ENCODE measurements around the gene TAS1R1.

The TAS1R1 gene

GRCh38 chr1:6554907-6555778, at the start of gene TAS1R1:
Gene TAS1R1, plus strand, starts transcription at chr1:6555307. Its CDS starts 67 bp downstream, at chr1:6555374.
- peak within 1 kb of the TSS; percentile 40 to 96 (median 92) for H3K27ac ChIP-seq
- H3K4me3 ChIP-seq, result peak within 1 kb of the TSS; percentile 93 to 100 (median 98)

- no peak overlapping the region for H3K4me3 ChIP-seq
Measured at GRCh38 chr1:6505367-6506209, 49.5 kb upstream of the TAS1R1 start.

GRCh38 chr1:6506210-6507036, 48.7 kb upstream of the TAS1R1 start:
- Histone ChIP-seq H3K27ac (no peak overlapping the region), H3K4me3 (no peak overlapping the region)

More at GRCh38 chr1:6505367-6506209, 49.5 kb upstream of the TAS1R1 start:
- H3K27ac ChIP-seq, result no peak overlapping the region

- Histone ChIP-seq H3K27ac (no peak overlapping the region), H3K4me3 (no peak overlapping the region)
Measured at GRCh38 chr1:6507037-6507428, 48.1 kb upstream of the TAS1R1 start.

- H3K4me3 ChIP-seq, result no peak overlapping the region
- peak overlapping the region in 1 of 21 experiments; percentile 3 for H3K27ac ChIP-seq
Measured at GRCh38 chr1:6507461-6507911, 47.6 kb upstream of the TAS1R1 start.

GRCh38 chr1:6508154-6508815, 46.8 kb upstream of the TAS1R1 start:
- Histone ChIP-seq H3K27ac (no peak overlapping the region), H3K4me3 (no peak overlapping the region)

- Histone ChIP-seq H3K4me3 (no peak overlapping the region), H3K27ac (no peak overlapping the region)
Measured at GRCh38 chr1:6508816-6509189, 46.3 kb upstream of the TAS1R1 start.

GRCh38 chr1:6509220-6509918, 45.7 kb upstream of the TAS1R1 start:
- Histone ChIP-seq H3K27ac (no peak overlapping the region), H3K4me3 (no peak overlapping the region)

- Histone ChIP-seq H3K4me3 (no peak overlapping the region), H3K27ac (no peak overlapping the region)
Measured at GRCh38 chr1:6509919-6510291, 45.2 kb upstream of the TAS1R1 start.

GRCh38 chr1:6510493-6510892, 44.6 kb upstream of the TAS1R1 start:
- H3K27ac ChIP-seq, result no peak overlapping the region
- H3K4me3 ChIP-seq, result no peak overlapping the region

GRCh38 chr1:6511056-6511455, 44.1 kb upstream of the TAS1R1 start:
- peak overlapping the region in 1 of 21 experiments; percentile 56 for H3K27ac ChIP-seq
- H3K4me3 ChIP-seq, result no peak overlapping the region

- peak overlapping the region in 1 of 21 experiments; percentile 56 for H3K27ac ChIP-seq
Measured at GRCh38 chr1:6511561-6512244, 43.4 kb upstream of the TAS1R1 start.

GRCh38 chr1:6512245-6512907, 42.7 kb upstream of the TAS1R1 start:
- H3K27ac ChIP-seq, result no peak overlapping the region
- H3K4me3 ChIP-seq, result no peak overlapping the region

More at GRCh38 chr1:6511561-6512244, 43.4 kb upstream of the TAS1R1 start:
- H3K4me3 ChIP-seq, result no peak overlapping the region

GRCh38 chr1:6512908-6513280, 42.2 kb upstream of the TAS1R1 start:
- H3K4me3 ChIP-seq, result no peak overlapping the region
- H3K27ac ChIP-seq, result no peak overlapping the region

GRCh38 chr1:6513320-6513801, 41.7 kb upstream of the TAS1R1 start:
- Histone ChIP-seq H3K27ac (no peak overlapping the region), H3K4me3 (no peak overlapping the region)

- Histone ChIP-seq H3K4me3 (no peak overlapping the region), H3K27ac (no peak overlapping the region)
Measured at GRCh38 chr1:6515771-6516170, 39.3 kb upstream of the TAS1R1 start.

- Histone ChIP-seq H3K4me3 (no peak overlapping the region), H3K27ac (no peak overlapping the region)
Measured at GRCh38 chr1:6517435-6517851, 37.7 kb upstream of the TAS1R1 start.

Measured in skin epidermis (tissue), 12 donors.